HG02571 (cell line): Measurements from ENCODE around the gene LIN7A.
"Not testable (repeated sequence)": the region's sequence is repeated elsewhere in the genome, so short reads cannot be mapped to it uniquely, and the experiment has no call there.

Source experiments
- ATAC-seq: cut with Tn5 transposase; IDR thresholded peaks from one replicate; pipeline ENCODE4 v1.9.1; 2021; ENCODE audit warnings: mild to moderate bottlenecking, moderate library complexity; ENCODE audit not compliant: unreplicated experiment

The LIN7A gene

DNA sequence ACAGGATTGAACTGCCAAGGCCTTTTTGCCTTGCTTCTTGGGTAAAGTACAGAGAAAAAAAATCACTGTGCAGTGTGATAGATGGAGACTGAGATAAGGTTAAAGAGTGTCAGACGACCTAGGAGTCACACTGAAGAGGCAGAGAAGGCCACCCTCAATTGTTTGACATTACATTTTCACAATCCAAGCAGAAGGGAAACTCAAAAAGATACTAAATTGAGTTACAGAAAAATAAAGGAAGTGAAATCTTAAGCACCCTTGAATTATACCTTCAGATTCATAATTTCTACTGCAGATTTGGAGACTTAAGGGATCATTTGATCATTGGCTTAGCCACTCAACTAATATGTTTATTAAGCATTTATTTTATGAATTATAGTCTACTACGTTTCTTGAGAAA, 123.9 kb downstream of the LIN7A start:
- ATAC-seq, result no peak

DNA sequence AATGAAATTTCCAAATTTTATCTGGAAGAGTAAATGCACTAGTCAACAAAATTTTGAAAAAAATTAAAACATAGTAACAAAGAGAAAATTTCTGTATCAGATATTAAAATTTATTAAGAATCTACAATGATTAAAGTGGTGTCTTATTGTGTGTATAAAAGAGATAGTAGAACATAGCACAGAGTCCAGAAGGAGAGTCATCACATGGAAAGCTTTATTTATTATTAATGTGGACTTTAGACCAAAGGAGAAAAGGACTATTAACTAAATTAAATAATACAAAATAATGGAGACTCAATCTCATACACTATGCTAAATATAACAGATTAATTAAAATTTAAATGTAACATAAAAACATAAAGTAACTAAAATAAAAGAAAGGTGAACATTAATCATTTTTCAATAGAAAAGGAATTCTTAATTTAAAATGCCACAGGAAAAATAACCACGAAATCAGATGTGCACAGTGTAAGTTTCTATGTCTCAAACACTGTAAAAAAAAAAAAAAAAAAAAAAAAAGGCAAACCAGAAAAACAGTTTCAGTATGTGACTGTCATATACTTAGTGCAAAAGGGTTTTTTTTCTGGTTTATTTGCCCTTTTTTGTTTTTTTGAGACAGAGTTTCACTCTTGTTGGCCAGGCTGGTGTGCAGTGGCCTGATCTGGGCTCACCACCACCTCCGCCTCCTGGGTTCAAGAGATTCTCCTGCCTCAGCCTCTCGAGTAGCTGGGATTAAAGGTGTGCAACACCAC, 125.6 kb downstream of the LIN7A start:
- ATAC-seq, result no peak

DNA sequence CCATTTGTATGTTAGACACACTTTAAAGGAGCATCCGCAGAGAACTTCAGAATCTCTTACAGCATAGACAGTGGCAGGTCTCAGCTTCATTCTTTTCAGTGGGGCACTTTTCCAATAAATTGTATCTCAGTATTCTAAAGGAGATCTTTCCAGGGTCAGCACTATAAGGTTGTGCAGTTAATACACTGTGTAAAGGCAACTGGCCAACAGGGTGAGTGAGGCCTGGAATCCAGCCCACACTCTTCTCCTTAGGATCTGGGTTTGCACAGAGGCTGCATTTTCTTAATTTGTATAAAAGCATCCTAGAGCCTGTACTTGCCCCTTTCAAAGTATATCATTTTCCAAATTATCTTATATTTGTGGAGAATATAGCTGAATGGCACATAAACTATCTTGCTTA, 126.9 kb downstream of the LIN7A start:
- ATAC-seq, result no peak

- ATAC-seq, result peak; percentile 95
Measured at GRCh38 chr12:80807640-80808288, 130.0 kb downstream of the LIN7A start.

DNA sequence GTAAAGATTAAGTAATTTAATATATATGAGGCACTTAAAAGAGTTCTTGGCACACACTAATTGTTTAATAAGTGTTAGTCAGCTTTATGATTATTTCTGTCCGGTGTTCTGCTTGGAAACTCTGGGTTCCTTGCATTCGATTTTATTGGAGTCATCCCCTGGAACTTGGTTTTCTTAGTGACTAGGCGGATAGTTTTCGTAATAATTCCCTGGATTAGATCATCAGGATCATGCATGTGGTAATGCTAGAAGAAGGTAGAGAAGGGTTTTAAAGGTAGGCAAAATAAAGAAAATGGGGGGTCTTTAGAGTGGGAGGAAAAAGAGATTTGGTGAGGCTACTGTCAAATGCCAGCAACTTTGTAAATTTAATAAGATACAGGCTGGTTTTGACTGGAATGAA, 132.6 kb downstream of the LIN7A start:
- ATAC-seq, result no peak

- ATAC-seq, result peak; percentile 91
Measured at GRCh38 chr12:80802652-80803400, 134.9 kb downstream of the LIN7A start.

GRCh38 chr12:80798281-80798680, 139.5 kb downstream of the LIN7A start:
- no peak for ATAC-seq

GRCh38 chr12:80794551-80794950, 143.2 kb downstream of the LIN7A start:
- ATAC-seq, result no peak

DNA sequence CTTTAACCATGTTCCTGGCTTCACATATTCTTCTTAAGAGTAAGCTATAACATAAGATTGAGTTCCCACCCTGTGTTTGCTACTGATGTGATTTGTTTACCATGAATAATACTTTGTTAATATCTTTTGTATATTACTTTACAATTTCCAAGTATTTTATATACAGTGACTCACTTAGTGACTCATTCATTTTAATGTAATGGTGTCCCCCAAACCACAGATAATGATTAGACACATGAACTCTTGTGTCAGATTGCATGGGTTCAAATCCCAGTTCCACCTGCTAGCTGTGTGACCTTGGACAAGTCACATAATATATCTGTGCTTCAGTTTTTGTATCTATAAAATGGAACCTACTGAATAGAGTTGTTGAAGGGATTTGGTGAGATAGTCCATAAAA, 144.9 kb downstream of the LIN7A start:
- no peak for ATAC-seq

GRCh38 chr12:80791863-80792262, 145.9 kb downstream of the LIN7A start:
- ATAC-seq, result no peak

- not testable (repeated sequence) for ATAC-seq
Measured at GRCh38 chr12:80788407-80788806, 149.3 kb downstream of the LIN7A start.

DNA sequence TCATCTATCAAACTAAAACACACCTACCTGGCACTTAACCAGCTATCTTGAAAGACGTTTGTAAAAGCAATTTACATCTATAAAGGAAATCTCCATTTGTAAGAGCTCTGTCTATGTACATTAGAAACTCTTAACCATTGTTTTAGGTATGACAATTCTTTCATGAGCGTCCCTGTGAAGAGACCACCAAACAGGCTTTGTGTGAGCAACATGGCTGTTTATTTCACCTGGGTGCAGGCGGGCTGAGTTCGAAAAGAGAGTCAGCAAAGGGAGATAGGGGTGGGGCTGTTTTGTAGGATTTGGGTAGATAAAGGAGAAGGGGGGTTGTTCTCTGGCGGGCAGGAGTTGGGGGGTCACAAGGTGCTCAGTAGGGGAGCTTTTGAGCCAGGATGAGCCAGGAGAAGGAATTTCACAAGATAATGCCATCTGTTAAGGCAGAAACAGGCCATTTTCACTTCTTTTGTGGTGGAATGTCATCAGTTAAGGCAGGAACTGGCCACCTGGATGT, 154.7 kb downstream of the LIN7A start:
- not testable (repeated sequence) for ATAC-seq

GRCh38 chr12:80781313-80781712, 156.4 kb downstream of the LIN7A start:
- no peak for ATAC-seq

GRCh38 chr12:80780746-80781145, 157.0 kb downstream of the LIN7A start:
- ATAC-seq, result no peak

- ATAC-seq, result peak; percentile 96
Measured at GRCh38 chr12:80778005-80778541, 159.7 kb downstream of the LIN7A start.

GRCh38 chr12:80777587-80777986, 160.1 kb downstream of the LIN7A start:
- ATAC-seq, result no peak

DNA sequence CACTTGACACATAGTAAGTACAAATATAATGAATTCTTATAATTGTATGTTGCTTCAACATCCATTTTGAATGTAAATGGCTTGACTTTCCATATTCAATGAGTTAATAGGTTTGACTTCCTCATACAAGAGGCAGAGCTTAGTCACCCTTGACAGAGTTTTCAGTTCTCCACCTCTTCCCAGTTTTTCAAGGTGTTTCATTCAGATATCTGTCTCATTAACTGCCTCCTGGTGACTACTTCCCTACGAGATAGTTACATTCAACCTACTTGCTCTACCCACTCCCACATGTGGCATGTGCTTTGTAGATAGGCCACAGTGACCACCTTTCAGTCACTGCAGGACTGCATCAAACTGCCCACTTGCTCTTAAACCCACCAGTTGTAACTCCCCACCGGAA, 161.0 kb downstream of the LIN7A start:
- ATAC-seq, result no peak

DNA sequence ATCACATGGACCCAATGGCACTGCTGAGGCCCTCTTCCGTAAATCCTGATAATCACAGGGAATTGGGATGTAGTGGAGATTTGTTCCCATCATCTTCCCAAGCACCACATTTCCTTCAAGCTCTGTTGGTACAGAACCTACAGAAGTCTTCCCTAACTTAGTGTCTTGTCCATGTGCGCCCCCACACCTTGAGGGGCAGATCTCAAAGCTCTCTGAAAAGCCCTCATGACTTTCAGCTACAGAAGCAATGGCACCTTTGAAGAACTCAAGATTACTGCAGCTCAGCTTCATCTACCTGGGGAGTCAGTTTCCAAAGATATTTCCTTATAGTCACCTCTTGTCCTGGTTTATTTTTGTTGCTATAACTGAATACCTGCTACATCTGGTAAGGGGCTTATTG, 166.8 kb downstream of the LIN7A start:
- ATAC-seq, result no peak

- no peak for ATAC-seq
Measured at GRCh38 chr12:80769553-80770140, 168.1 kb downstream of the LIN7A start.

GRCh38 chr12:80766897-80767296, 170.8 kb downstream of the LIN7A start:
- ATAC-seq, result peak; percentile 97

DNA sequence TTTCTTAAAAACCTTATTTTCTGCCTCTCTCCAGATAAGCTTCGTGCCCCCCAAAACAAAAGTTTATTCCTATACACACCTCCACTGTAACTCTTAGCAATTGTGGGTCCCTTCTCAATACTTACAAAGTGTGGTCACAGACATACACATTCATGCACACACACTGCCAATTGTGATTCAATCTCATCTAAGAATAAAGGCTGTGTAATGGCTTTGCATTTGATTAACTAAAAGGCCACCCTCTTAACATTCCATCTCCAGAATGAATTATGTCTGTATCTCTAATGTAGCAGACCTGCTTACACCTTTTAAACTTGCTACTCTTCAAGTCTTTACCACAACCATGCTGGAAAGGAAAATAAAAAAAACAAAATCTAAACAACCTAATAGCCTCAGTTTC, 171.5 kb downstream of the LIN7A start:
- no peak for ATAC-seq
